CD4-positive, alpha-beta T cell treated with Interleukin-10 for 1 hour (primary cell): ENCODE data around the gene CYP17A1.
"Not testable (repeated sequence)": the region's sequence is repeated elsewhere in the genome, so short reads cannot be mapped to it uniquely, and the experiment has no call there.

ENCODE experiments used
- DNase-seq: peaks from one replicate; pipeline ENCODE4 v3.0.0-alpha.2; 2020

The CYP17A1 gene

DNA sequence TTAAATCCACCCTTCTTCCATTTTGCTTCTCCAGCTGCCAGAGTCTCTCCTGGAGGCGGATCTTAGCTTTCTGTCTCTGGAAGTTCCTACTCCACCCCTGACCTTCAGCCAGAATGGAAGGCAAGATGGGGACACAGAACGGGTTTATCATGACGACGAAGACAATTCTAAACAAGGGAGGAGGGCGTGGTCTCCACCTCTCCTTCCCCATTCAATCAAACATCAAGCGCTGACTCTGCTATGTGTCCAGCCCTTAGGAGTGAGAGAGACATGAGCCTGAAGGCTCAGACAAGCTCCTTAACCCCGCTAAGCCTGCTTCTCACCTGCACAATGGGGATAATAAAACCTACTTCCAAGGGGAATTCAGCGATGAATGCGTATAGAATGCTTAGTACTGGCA, 3.1 kb downstream of the CYP17A1 start:
- DNase-seq = no peak

DNA sequence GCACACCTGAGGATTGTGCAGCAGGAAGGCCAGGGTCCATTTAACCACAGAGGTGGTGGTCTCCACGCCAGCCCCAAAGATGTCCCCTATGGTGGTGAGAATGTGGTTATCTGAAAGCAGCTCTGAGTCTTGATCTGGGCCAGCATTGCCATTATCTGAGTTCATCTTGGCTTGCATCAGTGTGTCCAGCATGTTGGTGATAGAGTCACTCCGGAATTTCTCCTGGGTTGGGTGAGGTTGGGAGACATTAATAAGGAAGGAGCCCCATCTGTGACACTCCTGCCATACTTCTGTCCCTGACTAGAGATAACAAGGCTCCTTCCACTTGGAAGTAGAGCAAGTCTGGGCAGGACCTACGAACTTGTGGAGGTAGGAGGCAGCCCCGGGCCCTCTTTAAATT, 4.2 kb downstream of the CYP17A1 start:
- DNase-seq = no peak

DNA sequence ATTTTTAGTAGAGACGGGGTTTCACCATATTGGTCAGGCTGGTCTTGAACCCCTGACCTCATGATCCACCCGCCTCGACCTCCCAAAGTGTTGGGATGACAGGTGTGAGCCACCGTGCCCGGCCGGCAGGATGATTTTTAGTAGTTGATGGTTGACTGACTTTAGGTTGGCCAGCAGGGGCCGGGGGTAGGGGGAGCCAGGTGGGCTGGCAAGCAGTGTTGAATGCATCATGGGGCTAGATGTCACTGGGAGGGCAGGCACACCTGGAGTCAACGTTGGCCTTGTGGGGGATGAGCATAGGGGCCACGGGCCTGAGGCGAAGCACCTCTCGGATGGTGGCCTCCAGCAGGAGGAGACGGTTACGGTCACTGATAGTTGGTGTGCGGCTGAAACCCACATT, 5.0 kb downstream of the CYP17A1 start:
- no peak for DNase-seq

DNA sequence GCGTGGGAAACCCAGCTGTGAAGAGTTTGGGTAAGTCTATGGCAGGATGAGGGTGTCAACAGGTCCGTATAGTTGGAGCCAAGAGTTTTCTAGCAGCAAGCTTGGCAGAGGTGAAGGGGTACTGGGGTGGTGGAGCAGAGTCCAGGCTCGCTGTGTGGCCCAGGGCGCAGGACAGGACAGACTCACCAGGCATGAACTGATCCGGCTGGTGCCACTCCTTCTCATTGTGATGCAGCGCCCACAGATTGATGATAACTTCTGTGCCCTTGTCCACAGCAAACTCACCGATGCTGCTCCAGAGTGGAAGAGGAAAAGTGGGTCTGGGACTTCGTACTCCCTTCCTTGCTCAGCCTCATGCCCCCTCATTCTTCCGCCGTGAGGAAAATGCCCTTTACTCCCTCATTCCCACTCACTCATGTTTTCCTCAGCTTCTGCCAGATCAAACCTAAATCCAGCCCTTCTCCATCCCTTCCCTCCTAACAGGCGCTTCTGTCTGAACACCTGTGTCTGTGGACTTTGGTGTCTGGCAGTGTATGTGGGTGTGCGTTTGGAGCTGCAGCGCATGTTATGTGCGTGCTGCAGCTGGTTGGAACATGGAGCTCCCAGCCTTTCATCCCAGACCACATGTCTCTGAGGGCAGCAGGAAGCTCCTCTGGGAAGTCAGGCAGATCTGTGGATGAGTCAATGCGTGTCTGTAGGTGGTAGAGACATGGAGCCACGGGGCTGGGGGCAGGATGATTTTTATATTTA, 5.7 kb downstream of the CYP17A1 start:
- no peak for DNase-seq

DNA sequence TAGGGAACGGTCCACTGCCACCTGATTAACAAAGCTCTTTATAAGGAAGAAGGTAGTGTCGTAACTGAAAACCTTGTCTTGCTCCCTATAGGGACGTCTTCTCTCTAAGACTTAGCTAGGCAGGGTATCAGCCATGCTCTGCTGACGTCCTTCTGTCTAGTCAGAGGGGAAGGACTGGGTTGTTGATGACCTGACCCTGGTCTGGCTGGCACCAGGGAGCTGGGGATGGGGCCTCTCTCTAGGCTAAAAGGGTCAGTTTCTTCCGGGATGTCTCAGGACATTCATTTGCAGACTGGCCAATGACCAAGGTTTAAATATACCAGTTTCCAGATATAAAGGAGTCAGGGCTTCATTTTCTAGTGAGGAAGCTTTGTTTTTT, 9.6 kb downstream of the CYP17A1 start:
- no peak for DNase-seq

DNA sequence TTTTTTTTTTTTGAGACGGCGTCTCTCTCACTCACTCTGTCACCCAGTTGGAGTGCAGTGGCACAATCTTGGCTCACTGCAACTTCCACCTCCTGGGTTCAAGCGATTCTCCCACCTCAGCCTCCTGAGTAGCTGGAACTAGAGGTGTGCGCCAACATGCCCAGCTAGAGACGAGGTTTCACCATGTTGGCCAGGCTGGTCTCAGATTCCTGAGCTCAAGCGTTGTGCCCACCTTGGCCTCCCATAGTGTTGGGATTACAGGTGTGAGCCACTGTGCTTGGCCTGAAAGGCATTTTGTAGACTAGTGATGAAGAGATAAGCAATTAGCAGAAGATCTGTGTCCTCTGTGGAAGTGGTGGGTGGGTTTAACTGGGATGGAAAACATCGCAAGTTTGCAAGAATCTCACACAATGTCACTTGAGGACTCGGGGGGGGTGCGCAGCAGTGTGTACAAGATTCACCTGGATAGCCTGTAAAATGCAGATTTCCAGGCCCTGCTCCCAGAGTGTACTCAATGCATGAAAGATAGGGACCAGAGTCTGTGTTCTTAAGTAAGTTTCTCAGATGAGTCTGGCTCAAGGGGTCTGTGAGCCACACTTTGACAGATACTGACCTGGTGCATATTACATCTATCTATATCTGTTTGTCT, 10.9 kb downstream of the CYP17A1 start:
- DNase-seq = no peak

DNA sequence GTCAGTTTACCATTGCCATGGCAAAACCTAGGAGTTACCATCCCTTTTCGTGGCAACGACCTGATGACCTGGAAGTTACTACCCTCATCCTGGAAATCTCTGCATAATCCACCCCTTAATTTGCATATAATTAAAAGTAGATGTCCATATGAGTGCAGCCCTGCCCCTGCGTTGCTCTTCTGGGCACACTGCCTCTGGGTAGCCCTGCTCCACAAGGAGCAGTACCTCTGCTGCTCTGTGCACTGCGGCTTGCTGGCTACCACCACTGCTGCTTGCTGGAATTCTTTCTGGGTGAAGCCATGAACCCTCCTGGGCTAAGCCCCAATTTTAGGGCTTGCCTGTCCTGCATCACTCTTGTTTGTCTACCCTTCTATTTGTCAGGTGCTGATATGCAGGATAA, 12.5 kb downstream of the CYP17A1 start:
- DNase-seq = no peak

DNA sequence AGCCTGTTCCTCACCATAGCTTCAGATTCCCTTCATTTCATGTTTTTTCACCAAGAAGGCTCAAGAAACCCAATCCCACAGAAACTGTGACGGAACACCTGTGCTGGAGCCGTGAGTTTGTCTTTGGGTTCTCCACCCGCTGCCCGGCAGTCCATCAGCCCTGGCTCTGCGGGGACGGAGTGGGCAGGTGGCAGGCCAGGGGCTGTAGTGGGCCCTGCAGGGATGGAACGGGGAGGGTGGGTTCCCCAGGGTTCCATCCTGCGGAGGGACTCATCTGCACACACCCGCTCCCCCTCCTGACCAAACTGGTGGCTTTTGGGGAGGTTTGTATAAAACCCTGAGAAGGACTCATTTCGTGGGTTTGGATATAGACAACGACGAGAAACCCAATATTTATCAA, 15.0 kb downstream of the CYP17A1 start:
- no peak for DNase-seq

DNA sequence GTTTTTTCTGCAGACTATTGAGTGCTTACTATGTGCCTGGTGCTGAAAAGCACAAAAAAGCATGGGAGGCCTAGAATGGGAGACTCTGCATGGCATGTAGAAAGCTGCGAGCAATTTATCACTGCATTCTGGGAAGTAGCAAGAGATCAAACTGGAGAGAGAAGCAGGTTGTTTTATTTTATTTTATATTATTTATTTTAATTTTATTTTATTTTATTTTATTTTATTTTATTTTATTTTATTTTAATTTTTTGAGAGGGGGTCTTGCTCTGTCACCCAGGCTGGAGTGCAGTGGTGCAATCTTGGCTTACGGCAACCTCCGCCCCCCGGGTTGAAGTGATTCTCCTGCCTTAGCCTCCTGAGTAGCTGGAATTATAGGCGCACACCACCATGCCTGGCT, 17.2 kb downstream of the CYP17A1 start:
- not testable (repeated sequence) for DNase-seq

DNA sequence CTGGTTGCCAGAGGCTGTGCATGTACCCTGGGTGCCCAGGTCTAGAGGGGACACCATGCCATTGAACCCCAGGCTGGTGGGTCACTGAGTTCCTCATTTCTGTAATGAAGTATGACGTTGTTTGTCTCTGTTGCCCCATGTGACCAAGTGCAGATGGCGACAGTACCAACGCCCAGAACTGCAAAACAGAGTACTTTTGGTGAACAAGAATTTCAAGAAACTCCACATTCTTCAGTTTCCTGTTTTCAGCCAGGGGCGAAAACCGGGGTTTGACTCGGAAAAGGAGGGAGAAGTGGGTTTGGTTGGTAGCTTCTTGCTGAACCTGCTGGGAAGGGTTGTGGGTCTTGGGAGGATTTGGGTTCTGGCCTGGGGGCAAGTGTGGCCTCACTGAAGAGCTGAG, 18.2 kb downstream of the CYP17A1 start:
- no peak for DNase-seq

DNA sequence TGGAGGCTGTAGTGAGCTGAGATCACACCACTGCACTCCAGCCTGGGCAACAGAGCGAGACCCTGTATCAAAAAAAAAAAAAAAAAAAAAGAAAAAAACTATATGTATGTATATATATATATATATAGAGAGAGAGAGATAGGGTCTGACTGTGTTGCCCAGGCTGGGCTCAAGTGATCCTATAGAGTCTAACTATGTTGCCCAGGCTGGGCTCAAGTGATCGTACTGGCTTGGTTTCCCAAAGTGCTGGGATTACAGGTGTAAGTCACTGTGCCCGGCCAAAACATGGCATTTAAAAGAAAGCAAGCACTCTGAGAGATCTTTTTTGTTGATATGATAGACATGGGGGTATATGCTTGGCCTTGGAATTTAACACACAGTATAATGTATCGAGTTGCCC, 20.0 kb downstream of the CYP17A1 start:
- no peak for DNase-seq

DNA sequence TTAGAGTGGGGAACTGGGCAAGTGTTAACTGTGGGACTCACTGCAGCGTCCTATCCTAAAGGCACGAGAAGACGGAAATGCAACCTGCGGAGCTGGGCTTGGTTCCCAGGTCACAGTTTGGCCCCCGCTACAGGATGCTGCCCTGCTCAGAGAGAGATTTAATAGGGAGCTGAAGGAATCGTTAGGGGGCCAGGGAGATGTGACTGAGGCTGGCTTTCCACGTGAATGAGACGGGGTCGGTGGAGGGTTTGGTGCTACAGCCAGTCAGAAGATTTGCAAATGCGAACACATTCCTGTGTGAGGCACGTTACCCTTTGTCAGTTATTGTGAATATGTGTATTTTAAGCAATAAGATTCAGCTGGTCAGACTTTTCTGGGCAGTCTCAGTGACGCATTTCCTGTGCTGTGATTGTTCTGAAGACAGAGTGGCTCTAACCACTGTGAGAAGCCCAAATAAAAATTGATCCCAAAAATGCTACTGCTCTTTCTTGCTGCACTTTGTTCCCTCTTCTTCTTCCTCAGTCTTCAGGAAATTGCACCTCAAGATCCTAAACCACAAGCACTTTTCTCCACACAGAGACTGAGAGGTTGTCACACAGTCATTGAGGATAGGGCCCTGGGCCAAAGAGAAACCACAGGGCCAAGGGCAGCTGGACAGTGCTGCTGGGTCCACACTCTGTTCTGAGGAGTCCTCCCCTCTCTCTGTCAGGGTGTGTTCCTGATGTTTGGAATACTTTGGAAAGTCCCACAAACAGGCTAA, 21.2 kb downstream of the CYP17A1 start:
- DNase-seq = no peak

DNA sequence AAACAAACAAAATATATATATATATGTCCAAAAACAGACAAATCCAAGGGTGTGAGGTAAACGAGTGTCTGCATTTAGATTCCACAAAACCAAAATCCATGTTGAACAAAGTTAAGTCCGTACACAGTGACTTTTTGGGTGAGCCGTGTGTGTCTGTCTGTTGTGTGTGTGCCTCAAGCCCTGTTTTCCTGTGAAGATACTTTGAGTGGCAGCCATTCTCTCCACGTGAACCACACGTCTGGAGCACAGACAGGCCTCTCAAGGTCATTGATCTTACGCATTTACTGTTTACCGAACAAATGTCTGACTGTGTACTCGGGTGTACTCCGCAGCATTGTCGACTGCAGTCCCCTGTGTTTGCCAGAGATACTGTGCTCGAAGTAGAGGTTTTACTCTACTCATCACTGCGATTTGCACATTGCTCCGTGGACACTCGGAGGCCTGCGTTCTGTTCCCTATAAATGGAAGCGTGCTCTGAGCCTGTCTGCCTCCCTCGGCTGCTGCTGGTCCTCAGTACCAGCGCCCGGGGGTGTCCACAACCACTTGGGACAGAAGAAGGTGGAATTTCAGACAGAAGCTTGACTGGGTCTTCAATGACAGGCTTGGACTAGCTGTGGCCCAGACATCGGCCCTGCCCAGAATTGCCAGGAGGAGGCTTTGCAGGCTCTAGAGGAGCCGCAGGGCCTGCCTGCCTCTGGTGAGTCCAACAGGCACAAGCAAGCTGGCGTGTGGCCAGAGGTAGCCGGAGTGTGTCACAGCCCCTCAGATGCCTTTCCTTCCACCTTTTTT, 22.1 kb downstream of the CYP17A1 start:
- DNase-seq = no peak

DNA sequence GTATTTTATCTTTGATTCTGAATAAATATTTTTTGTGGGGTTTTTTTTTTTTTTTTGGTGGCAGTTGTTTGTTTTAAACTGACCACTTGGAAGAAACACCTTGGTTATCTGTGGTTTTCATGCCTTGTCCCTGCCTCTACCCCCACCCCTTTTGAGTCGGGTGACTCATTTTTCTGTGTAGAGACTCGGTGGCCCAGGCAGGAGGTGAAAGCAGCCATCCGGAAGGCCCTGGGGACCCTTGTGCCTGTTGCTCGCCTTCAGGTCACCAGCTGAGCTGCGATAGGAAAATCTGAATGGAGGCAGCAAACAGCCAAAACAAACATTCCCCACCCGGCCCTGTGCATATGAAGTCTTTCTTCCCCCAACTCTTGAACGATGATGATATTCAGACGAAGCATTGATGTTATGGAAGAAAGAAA, 22.8 kb downstream of the CYP17A1 start:
- no peak for DNase-seq

DNA sequence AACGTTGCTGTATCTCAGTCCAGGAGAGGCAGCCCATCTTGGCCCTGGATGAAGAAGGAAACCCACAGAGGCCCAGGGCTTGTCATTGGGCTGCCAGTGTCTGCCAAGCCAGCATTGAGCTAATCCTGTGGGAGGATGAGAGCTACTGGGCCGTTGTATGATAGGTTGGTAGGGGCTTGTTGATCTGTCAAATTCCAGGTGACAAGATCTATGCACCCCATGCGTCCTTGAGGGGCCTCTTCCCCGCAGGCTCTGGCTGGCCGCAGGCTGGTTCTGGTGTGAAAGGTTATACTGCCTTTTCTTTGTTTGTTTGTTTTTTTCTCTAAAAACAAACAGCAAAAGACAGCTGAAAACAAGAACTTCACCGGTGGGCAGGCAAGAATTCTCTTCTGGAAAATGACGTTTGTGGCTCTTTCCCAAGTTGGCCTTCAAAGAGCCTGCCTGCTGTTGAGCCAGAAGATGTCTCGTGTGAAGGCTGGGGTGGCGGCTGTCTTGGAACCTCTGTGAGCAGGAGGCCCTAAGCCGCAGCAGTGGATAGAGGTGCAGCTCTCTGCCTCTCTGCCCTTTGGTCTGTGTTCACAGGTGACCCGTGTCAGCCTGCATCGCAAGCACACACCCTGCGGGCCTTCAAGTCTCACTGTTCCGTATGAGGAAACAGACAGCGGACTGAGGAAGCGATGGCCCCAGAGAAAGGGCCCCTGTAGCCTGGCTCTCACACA, 23.3 kb downstream of the CYP17A1 start:
- no peak for DNase-seq

DNA sequence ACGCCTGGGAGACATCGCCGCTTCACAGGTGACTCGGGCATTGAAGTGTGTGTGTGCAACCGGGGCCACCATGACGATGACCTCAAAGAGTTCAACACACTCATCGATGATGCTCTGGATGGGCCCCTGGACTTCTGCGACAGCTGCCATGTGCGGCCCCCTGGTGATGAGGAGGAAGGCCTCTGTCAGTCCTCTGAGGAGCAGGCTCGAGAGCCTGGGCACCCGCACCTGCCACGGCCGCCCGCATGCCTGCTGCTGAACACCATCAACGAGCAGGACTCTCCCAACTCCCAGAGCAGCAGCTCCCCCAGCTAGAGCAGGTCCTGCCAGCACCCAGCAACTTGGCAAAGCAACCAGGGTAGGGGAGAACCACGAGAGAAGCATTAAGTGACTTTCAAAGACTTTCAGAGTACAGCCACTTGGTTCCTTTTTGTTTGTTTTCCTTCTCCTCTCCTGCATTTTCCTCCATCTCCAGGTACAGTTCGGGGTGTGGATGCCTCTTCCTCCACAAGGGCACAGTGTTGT, 24.1 kb downstream of the CYP17A1 start:
- DNase-seq = no peak

DNA sequence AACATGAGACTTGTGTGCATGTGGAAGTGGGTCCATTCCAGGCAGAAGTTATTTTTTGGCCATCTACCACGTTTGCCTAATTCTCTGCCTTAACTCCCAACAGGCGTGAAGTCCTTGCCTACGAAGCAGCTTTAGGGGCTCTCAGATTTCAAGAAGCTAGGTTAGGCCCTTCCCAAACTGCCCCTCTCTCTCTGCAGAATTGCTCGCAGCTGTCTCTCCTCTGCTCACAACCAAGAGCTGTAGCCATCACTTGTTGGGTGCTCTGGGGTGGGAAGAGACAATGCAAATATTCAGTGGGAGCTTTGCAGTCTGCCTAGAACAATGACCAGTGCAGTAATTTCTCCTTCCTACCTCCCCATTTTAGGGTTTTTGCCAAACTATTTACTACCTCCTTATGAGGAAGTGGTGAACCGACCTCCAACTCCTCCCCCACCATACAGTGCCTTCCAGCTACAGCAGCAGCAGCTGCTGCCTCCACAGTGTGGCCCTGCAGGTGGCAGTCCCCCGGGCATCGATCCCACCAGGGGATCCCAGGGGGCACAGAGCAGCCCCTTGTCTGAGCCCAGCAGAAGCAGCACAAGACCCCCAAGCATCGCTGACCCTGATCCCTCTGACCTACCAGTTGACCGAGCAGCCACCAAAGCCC, 24.9 kb downstream of the CYP17A1 start:
- no peak for DNase-seq

DNA sequence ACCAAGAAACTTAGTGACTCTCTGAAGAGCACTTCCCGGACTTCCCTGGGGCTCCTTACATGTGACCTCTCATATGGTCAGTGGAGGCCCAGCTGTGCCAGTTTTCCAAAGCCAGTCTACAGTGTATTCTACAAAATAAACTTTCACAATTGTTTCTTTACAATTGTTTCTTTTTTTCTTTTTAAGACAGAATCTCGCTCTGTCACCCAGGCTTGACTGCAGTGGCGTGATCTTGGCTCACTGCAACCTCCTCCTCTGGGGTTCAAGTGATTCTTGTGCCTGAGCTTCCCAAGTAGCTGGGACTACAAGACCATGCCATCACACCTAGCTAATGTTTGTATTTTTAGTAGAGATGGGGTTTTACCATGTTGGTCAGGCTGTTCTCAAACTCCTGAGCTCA, 25.9 kb downstream of the CYP17A1 start:
- no peak for DNase-seq

DNA sequence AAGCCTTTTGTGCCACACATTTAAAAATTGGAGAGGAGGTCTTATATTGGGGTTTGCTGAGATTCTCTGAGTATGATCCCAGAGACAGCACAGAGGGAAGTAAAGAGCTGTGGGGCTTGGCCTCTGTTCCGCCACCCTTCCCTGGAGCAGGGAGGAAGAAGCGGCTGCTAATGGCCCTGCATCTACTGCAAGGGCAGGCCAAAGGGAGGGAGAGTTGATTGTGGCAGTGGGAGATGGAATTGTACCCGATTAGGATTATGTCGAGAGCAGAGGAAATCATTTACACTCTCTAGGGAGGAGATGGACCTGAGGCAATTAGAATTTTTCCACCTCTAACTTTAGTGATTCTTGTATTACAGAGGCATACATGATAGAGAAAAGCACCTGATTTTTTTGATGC, 28.8 kb downstream of the CYP17A1 start:
- DNase-seq = no peak

DNA sequence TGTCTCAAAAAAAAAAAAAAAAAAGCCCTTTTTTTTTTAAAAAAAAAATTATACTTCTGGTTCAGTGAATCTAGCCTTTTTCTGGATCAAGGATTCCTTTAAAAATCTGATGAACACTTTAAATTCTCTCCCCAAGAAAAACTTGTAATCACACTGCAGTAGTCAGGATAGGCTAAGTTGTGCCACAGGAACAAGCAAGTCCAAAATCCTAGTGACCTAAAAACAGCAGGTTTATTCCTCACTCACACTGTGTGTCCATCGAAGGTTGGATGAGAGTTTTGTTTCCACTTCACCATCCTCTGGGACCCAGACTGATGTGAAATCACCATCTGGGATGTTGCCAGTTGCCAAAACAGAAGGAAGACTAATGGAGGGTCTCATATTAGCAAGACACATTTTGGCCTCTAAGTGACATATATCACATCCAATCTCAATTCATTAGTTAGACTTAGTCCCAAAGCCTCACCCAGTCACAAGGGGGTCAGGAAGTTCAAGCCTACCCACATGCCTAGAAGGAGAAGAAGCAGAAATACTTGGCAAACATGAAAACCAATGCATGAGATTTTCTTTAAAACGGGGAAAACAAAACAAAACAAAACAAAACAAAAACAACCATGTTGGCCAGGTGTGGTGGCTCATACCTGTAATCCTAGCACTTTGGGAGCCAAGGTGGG, 32.7 kb downstream of the CYP17A1 start:
- no peak for DNase-seq

DNA sequence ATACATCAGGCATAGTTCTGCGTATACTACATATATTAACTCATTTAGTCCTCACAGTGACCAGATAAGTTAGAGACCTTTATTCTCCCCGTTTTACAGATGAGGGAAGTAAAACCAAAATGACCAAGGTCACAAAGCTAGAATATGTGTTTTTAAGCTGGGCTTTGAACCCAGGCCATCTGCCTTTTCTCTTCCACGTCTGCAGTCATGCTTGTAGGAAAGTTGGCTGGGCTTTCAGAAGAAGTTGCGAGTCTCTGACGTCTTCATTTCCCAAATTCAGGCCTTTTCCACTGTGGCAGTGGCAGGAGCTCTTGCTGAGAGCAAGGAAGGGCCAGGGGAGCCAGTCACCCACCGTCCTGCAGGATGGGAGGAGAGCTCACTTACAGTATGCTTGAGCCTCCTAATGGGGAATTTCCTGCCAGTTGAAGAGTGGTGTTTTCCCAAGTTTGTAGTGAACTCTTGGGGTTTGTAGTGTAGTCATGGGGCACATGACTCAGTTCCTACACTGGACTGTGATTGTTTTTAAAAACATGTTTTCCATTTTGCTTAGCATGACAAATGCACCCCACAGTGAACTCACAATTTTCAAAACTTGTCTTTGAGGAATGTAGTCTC, 34.2 kb downstream of the CYP17A1 start:
- DNase-seq = no peak
